Stomach (tissue), 4 donors: ENCODE data around the gene PRODH2.

Experiments
- POLR2A ChIP-seq, 4 donors: fragments of 450-650 bp; IDR thresholded peaks; one replicate each; pipeline ENCODE4 v1.6.1; 2016; ENCODE audit warnings: antibody characterized with exemption in 4 of 4, control low read depth in 2 of 4, mild to moderate bottlenecking in 1 of 4, moderate library complexity in 1 of 4
- TF ChIP-seq, protein P1 (sequence below), 7 experiments: fragments of 450-650 bp in 4 of 7; fragments of 200-600 bp in 3 of 7; sonication (generic) in 3 of 7; IDR thresholded peaks; one replicate each; pipeline ENCODE4 v1.5.1; 2016 to 2019; ENCODE audit warnings: antibody characterized with exemption in 7 of 7, control low read depth in 2 of 7, mild to moderate bottlenecking in 1 of 7

GRCh38 chr19:35848919-35849505 lies 36.4 kb upstream of the PRODH2 start:
- no peak for TF ChIP-seq POLR2A (IDR thresholded peaks at IDR 0.05)
- TF ChIP-seq, protein P1, sequence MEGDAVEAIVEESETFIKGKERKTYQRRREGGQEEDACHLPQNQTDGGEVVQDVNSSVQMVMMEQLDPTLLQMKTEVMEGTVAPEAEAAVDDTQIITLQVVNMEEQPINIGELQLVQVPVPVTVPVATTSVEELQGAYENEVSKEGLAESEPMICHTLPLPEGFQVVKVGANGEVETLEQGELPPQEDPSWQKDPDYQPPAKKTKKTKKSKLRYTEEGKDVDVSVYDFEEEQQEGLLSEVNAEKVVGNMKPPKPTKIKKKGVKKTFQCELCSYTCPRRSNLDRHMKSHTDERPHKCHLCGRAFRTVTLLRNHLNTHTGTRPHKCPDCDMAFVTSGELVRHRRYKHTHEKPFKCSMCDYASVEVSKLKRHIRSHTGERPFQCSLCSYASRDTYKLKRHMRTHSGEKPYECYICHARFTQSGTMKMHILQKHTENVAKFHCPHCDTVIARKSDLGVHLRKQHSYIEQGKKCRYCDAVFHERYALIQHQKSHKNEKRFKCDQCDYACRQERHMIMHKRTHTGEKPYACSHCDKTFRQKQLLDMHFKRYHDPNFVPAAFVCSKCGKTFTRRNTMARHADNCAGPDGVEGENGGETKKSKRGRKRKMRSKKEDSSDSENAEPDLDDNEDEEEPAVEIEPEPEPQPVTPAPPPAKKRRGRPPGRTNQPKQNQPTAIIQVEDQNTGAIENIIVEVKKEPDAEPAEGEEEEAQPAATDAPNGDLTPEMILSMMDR (IDR thresholded peaks at IDR 0.05) = no peak
